Measurements from ENCODE around the gene ARMH3. TPM values are rescaled to one million over a fixed set of nuclear protein-coding genes. Genes with fewer than 3 reads are reported as not detected.

ARMH3 gene
- total RNA-seq, 1 experiment from 2014 or later: 17.1 TPM

GRCh38 chr10:101939729-101940128 lies 116.2 kb downstream of the ARMH3 start:
- ChIA-PET CTCF (interaction anchor here (0.6 to 1.4 kb wide), 4 partner anchors 24 to 101 kb away, joined by 3 to 5 read pairs (median 4); no protein-coding TSS in a partner anchor), POLR2A (no interaction called here)
- H3K9me3 Mint-ChIP-seq: peaks cover 3% of the 10 kb centered on the region; the same call in 1 of the 2 replicates
- no peak for ATAC-seq
- H3K4me3 Mint-ChIP-seq: no peak overlapping the region
- H3K27ac Mint-ChIP-seq: no peak overlapping the region
- no peaks in the 10 kb centered on the region for H3K27me3 Mint-ChIP-seq (ENCODE audit: low read depth)
- DNase-seq (ENCODE audit: low spot score): no peak
- TF ChIP-seq, protein P1, sequence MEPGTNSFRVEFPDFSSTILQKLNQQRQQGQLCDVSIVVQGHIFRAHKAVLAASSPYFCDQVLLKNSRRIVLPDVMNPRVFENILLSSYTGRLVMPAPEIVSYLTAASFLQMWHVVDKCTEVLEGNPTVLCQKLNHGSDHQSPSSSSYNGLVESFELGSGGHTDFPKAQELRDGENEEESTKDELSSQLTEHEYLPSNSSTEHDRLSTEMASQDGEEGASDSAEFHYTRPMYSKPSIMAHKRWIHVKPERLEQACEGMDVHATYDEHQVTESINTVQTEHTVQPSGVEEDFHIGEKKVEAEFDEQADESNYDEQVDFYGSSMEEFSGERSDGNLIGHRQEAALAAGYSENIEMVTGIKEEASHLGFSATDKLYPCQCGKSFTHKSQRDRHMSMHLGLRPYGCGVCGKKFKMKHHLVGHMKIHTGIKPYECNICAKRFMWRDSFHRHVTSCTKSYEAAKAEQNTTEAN (CRISPR knock-in tag; IDR thresholded peaks at IDR 0.05): no peak
- TF ChIP-seq AFF4 (CRISPR knock-in tag; IDR thresholded peaks at IDR 0.05; ENCODE audit: borderline replicate concordance) (no peak), ZSCAN18 (CRISPR knock-in tag; IDR thresholded peaks at IDR 0.05) (no peak)
- H3K36me3 Mint-ChIP-seq: 0 out of 2 replicates have a peak, but pooled peaks cover 6% of the 10 kb centered on the region
- H3K4me1 Mint-ChIP-seq: no peaks in the 10 kb centered on the region

DNA sequence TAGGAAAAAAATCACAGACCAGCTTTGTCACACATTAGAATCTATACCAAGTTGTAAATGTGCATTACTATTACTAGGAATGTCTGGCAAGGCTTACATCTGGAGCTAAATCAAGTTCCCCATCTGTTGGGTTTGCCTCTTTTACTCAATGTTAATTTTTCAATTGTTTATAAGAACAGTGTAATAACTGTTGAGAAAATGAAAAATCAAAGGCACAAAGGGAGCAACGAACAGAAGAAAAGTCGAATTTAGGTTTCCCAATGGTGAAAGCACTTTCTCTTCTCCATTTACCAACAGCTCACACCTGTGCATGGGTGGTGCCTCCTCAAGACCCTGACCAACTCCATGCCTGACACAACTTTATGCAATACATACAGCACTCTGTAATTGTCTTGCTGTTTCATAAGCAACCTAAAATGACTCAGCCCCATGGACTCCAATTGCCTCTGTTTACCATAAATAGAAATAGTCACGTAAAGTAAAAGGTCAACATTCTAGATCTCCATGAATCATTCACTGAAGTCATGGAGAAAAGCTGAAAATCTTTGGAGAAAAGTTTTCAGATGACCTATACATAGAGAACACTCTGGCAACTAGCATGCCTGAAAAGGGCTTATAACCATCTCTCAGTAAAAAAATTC lies 116.8 kb downstream of the ARMH3 start:
- ATAC-seq (no peak), DNase-seq (ENCODE audit: low spot score) (no peak)
- Mint-ChIP-seq H3K4me1 (no peaks in the 10 kb centered on the region), H3K36me3 (0 out of 2 replicates have a peak, but pooled peaks cover 6% of the 10 kb centered on the region), H3K27ac (no peak overlapping the region), H3K4me3 (no peak overlapping the region), H3K27me3 (ENCODE audit: low read depth) (no peaks in the 10 kb centered on the region), H3K9me3 (peaks cover 3% of the 10 kb centered on the region; the same call in 1 of the 2 replicates)
- CTCF ChIA-PET: interaction anchor here (0.6 to 1.4 kb wide), 4 partner anchors 23 to 101 kb away, joined by 3 to 5 read pairs (median 4); no protein-coding TSS in a partner anchor
- POLR2A ChIA-PET: interaction anchor here (0.8 kb wide), 1 partner anchor 10 kb away, joined by 4 read pairs; no protein-coding TSS in a partner anchor
- no peak for TF ChIP-seq TEAD1 (CRISPR knock-in tag; IDR thresholded peaks at IDR 0.05)
- no peak for TF ChIP-seq EMX1 (CRISPR knock-in tag; IDR thresholded peaks at IDR 0.05)
- TF ChIP-seq PRDM15 (CRISPR knock-in tag; IDR thresholded peaks at IDR 0.05): no peak
- no peak for TF ChIP-seq SMAD3 (CRISPR knock-in tag; IDR thresholded peaks at IDR 0.05; ENCODE audit: borderline replicate concordance)
- TF ChIP-seq, protein P2, sequence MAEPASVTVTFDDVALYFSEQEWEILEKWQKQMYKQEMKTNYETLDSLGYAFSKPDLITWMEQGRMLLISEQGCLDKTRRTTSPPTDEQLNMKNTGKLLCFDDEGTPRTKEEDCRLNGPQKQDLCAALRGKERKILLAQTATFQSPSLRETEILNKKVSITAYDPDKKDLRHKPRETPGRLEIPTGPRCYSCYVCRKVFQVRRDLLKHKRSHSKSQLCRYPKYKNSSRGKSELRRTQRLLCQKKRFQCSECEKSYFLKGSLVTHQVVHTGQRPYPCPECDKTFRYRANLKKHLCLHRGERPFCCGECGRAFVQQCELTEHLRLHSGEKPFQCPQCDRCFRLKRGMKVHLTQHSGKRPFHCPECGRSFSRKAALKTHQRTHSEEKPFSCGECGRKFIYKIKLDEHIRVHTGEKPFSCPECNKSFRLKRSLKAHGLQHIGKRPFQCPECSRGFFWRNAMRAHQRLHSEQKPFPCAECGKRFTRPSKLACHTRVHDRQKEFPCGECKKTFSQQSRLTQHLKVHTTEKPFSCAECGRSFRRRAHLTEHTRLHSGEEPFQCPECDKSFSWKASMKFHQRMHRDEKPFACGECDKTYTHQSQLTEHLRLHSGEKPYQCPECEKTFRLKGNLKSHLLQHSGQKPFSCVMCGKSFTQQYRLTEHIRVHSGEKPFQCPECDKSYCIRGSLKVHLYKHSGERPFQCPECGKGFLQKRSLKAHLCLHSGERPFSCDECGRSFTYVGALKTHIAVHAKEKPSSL (CRISPR knock-in tag; conservative IDR thresholded peaks at IDR 0.05): no peak
- no peak for TF ChIP-seq AFF4 (CRISPR knock-in tag; IDR thresholded peaks at IDR 0.05; ENCODE audit: borderline replicate concordance)
- no peak for TF ChIP-seq MLX (CRISPR knock-in tag; IDR thresholded peaks at IDR 0.05)
- no peak for TF ChIP-seq ETV6 (CRISPR knock-in tag; IDR thresholded peaks at IDR 0.05)
- no peak for TF ChIP-seq MYBL2 (CRISPR knock-in tag; IDR thresholded peaks at IDR 0.05)
